ENCODE measurements around the gene ZDHHC3.

GRCh38 chr3:44880284-44880683 is 95.7 kb downstream of the ZDHHC3 start:
- TF ChIP-seq POLR2AphosphoS5 (IDR thresholded peaks at IDR 0.05; ENCODE audit: low read depth, low read length): no peak
- TF ChIP-seq REST (IDR thresholded peaks at IDR 0.05; ENCODE audit: insufficient read depth in 1 of 2, low read depth in 2 of 2, low read length in 2 of 2): no peak
- TF ChIP-seq SIN3A (IDR thresholded peaks at IDR 0.05; ENCODE audit: borderline replicate concordance, insufficient read depth, low read length): no peak
- no peak for TF ChIP-seq TAF1 (IDR thresholded peaks at IDR 0.05; ENCODE audit: borderline replicate concordance, insufficient read depth, low read length)
